Aortic smooth muscle cell (primary cell): Measurements from ENCODE around the gene CNOT6. TPM values are rescaled to one million over a fixed set of nuclear protein-coding genes. Genes with fewer than 3 reads are reported as not detected.

ENCODE experiments used
- total RNA-seq: library from RNA; depleted of rRNA; stranded (reverse); fragments of >200 nt; gene quantifications from 2 replicates; pipeline ENCODE4 v1.2.3, GENCODE V29; 2014

CNOT6 gene
- total RNA-seq = 9.4 and 11.8 TPM in 2 replicates

DNA sequence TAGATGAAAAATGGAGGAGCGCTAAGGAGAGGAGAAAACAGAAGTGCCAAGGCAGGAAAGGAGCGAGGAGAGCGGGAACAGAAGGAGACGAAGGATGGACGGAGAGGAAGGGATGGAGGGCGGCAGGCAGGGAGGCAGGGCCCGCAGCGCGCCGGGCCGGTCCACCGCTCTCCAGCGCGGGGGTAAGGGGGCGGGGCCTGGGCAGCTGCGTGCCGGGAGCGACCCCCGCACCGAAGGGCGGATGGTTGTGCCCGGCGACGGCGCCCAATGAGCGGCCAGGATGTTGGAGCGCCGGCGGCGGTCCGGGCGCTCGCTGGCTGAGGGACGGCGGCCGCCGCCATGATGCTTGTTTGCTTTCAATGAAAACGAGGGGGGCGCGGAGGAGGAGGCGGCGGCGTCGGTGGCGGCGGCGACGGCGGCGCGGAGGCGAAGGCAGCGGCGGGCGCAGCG lies at the start of gene CNOT6:
Gene CNOT6 (plus strand): TSS at position 320 of the 450 bp plus-strand sequence. CDS start 34,898 bp downstream, outside the sequence.

DNA sequence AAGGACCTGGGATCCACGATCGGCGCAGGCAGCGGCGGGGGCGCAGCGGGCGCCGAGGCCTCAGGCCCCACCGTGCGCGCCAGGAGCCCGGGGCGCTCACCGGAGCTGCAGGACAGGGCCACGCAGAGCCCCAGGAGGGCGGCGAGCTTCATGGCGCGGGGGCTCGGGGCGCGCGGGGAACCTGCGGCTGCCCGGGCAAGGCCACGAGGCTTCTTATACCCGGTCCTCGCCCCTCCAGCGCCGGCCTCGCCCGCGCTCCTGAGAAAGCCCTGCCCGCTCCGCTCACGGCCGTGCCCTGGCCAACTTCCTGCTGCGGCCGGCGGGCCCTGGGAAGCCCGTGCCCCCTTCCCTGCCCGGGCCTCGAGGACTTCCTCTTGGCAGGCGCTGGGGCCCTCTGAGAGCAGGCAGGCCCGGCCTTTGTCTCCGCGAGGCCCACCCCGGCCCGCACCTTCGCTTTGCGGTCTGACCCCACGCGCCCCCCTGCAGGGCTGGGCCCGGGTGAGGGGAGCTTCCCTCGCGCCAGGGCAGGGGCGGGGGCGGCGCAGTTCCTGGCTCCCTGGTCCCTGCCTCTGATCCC lies 97.2 kb downstream of the CNOT6 start, which contains the start of gene SCGB3A1:
Gene SCGB3A1 (minus strand): TSS at position 189 of the 577 bp plus-strand sequence. CDS start 37 bp downstream, at position 152.

Other genes with a start within 250 kb of the CNOT6 start
- gene MAPK9, start 202.3 kb upstream of the CNOT6 start, total RNA-seq = 22.4 and 25.2 TPM in 2 replicates
- 1.1 and 13.9 TPM in 2 replicates for gene GFPT2, start 141.0 kb upstream of the CNOT6 start, total RNA-seq
- not detected in 2 replicates for gene SCGB3A1, start 97.1 kb downstream of the CNOT6 start, total RNA-seq
- 0.13 and 0.31 TPM in 2 replicates for gene FLT4, start 155.2 kb downstream of the CNOT6 start, total RNA-seq
- gene OR2Y1, start 245.7 kb downstream of the CNOT6 start, total RNA-seq = not detected in 2 replicates